HG02970 (cell line): ENCODE data around the gene POLH.

ENCODE experiments used
- ATAC-seq: cut with Tn5 transposase; IDR thresholded peaks from one replicate; pipeline ENCODE4 v1.9.1; 2021; ENCODE audit warnings: mild to moderate bottlenecking, moderate library complexity, moderate number of reproducible peaks; ENCODE audit not compliant: unreplicated experiment, low FRiP score

Gene POLH

DNA sequence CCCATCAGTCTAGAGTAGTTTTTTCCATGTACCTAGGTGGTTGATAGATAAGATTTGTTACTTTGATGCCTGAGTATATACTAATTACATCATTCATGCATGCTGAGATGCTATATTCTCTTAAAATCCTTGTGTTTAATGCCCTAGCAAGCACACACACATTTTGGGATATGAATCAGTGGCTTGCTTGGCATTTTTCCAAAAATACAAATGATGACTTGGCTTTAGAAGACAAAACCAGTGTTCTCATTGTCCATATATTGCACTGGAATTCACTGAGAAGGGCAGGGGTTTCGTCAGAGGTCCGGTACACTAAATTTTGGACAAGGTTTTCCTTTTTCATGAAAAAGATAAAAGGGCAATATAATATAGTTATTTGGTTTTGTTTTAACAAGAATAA is 28.2 kb downstream of the POLH start:
- no peak for ATAC-seq

DNA sequence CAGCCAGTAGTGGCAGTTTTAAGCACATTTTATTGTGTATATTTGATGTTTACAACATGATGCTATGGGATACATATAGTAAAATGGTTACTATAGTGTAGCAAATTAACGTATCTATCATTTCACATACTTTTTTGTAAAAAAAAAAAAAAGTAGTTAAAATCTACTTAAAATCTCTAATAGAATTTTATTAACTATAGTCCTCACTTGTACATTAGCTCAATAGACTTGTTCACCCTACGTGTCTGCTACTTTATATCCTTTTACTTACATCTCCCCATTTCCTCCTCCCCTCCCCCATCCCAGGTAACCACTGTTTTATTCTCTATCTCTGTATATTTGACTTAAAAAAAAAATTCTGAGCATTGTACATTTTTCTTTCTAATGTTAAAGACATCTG is 30.0 kb downstream of the POLH start:
- no peak for ATAC-seq

DNA sequence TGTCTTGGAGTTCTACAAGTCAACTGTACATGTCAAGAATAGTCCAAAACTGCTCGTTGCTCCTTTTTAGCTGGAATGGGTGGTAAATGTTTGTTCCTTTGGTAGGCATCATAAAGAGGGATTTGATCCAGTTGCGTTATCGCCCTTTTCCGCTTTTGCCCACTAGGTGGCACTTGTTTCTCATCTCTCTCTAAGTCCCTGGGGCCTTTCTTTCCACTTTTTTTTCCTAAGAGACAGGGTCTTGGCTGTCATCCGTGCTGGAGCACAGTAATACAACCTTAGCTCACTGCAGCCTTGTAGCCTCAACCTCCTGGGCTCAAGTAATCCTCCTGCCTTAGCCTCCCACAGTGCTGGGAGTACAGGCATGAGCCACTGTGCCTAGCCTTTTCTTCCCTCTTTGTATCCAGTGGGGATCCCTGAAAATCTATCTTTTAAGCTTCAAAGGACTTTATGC is 32.4 kb downstream of the POLH start:
- no peak for ATAC-seq

DNA sequence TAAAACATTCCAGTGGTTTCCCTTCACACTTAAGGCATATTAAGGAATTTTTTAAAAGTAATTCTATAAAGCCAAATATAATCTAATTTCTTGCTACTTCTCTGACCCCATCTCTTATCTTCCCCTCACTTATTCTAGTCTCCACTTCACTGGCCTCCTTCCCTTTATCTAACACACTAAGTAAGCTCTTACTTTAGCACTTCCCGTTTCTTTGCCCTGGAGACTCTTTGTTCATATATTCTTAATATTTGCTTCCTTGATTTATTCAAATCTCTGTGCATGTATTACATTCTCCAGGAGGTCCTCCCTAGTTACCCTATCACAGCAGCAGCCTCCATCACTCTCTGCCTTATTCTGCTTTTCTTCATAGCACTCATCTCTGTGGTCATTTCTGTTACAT is 32.8 kb downstream of the POLH start:
- no peak for ATAC-seq

DNA sequence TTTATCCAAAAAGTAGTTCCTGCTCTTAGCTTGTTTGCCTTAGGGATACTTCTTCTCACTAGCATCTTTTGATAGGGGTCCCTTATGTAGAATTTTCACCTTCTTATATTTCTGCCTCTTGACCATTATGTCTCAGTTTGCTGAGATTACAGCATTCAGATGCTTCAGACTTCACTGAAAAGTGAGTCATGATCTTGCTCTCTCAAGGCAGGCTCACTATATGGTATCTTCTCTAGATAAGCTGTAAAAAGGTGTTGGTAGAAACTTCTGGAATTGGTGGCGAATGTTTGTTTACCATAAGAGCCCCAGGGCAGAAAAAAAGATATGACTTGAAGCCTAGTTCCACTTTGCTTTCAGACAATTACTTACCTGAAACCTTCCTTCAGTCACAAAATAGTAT is 33.4 kb downstream of the POLH start:
- ATAC-seq: no peak

DNA sequence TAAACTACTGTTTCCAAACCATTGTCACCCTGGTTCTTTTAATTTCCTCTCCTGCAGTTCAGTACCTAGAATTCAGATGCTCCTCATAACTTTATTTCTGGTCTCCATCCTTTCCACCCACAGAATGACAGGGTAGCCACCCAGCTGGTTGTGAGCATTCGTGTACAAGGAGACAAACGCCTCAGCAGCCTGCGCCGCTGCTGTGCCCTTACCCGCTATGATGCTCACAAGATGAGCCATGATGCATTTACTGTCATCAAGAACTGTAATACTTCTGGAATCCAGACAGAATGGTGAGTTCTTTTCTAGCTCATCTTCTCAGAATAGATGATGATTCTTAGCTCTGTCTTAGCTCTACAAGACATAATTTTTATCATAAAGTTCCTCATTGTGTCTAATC is 34.4 kb downstream of the POLH start:
- no peak for ATAC-seq

DNA sequence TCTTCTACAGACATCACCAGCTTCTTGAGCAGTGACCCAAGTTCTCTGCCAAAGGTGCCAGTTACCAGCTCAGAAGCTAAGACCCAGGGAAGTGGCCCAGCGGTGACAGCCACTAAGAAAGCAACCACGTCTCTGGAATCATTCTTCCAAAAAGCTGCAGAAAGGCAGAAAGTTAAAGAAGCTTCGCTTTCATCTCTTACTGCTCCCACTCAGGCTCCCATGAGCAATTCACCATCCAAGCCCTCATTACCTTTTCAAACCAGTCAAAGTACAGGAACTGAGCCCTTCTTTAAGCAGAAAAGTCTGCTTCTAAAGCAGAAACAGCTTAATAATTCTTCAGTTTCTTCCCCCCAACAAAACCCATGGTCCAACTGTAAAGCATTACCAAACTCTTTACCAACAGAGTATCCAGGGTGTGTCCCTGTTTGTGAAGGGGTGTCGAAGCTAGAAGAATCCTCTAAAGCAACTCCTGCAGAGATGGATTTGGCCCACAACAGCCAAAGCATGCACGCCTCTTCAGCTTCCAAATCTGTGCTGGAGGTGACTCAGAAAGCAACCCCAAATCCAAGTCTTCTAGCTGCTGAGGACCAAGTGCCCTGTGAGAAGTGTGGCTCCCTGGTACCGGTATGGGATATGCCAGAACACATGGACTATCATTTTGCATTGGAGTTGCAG is 37.9 kb downstream of the POLH start:
- ATAC-seq: no peak

DNA sequence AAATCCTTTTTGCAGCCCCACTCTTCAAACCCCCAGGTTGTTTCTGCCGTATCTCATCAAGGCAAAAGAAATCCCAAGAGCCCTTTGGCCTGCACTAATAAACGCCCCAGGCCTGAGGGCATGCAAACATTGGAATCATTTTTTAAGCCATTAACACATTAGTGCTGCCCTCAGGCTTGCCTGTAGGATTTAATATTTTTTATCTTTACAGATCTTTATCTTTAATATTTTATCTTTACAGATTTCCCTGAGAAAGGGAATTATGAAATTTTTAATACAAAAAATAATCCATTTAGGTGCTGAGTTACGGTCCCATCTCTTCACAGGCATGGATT is 38.4 kb downstream of the POLH start:
- ATAC-seq: no peak

DNA sequence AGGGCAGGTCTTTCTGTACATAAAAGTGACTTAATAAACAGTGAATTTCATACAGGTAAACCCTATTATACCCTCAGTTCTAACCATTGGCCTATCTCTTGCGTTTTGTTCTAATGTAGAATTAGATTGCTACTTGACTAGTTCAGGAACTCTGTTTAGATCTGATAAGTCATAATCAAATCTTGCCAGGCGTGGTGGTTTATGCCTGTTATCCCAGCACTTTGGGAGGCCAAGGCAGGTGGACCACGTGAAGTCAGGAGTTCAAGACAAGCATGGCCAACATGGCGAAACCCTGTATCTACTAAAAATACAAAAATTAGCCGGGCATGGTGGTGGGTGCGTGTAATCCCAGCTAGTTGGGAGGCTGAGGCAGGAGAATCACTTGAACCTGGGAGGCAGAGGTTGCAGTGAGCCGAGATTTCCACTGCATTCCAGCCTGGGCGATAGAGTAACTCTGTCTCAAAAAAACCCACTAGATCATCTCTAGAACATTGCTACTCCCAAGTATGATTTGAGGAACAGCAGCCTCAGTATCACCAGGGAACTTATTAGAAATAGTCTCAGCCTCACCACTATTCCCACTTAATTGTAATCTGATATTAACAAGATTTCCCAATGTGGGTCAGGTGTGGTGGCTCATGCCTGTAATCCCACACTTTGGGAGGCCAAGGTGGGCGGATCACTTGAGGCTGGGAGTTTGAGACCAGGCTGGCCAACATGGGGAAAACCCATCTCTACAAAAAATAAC is 40.9 kb downstream of the POLH start:
- ATAC-seq: no peak

DNA sequence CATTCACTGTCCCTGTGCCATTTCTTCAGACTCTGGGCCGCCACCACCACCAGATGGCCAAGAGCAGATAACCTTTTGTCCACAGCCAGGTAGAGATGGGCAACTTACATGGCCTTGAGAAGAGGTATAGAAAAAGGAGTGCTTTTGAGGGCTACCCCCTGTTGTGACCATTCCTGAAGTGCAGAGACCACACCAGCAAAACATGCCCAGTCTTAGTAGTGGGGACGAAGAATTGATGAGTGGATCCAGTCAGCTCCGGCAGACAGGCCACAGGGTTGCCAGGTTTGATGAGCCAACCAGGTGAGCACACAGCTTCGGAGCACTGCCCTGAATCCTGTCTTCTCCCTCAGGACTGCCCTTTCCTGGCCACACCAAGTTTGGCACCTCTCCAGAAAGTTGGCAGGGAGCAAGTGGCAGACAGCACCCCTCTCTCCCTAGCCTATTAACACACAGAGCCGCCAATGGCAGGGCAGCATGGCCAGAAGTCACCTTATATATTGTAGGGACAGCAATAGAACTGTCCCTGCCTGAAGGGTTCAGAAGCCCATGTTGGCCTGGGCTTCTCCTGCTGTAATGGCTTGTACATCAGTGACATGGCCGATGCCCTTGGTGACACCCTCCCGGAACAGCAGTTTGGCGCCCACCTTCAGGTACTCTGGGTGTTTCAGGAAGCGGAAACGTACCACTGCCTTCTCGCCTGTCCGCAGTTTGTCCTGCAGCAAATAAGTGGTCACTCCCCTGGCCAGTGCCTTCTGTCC is 45.3 kb downstream of the POLH start:
- no peak for ATAC-seq

DNA sequence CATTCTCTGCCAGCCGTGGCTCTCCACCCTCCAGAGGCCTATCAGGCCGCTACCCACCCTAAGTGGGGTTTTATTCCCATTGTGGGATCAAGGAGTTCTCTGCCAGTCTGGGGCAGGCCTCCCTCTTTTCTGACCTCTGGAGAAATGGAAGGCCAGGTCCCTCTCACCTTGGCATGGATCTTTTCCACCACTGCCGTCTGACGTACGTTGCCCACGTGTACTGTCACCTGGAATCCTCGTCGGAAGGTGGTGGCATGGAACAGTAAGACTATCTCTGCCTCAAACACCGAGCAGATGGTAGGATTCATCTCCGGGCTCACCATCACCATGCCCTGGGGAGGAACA is 45.8 kb downstream of the POLH start:
- ATAC-seq: no peak

DNA sequence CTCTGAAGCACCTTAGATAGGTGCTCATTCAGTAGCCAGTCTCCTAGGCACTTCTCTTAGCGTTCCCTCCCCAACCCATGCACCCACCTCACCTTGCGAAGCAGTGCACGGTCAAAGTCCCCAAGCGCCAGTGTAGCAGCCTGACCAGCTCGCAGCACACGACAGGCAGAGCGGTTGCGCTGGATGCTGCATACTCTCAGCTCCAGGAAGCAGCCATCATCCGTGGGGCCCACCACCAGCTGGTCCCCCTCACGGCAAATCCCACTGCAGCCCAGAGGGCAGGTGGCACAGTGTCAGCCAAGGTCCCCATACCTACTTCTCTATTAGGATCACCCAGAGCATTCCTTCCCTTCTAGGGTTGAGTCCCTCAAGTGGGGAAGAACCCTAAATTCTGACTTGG is 46.6 kb downstream of the POLH start:
- ATAC-seq: no peak

DNA sequence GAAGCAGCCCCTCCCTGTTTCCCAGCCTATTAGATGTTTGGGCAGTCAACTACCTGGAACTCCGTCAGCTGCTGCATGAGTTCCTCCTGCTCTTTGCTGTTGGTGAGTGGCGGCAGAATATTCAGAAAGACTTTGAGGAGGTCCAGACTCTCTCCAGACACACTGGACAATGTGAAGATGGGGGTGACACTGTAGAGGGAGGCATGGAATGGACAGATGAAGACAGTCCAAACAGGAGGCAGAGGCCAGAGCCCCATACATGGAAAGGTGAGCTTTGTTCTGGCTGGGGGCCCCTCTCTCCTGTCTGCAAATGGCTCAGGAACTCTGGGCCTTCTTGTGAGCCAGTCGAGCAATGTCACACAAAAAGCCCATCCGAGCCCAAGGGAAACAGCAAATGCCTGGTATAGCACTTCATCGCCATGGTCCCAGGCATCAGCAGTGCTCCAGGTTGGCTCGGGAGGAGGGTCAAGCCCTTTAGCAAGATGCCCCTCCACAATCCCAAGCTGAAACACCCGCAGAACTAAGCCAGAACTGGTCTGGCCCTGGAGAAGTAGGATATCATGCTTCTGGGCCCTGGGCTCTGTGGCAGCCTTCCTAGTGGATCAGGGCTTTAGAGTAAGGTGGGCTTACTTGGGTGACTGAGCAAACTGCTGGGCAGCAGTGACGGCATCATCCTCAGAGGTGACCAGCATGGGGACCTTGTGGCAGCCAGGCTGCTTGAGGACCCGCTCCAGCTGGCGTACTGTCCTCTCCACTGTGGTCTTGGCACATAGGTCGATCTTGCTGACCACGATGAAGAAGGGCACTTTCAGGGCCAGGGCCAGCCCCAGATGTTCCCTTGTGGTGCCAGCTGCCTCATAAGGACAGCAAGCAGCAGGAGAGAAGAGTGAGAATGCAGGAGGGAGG is 48.1 kb downstream of the POLH start:
- no peak for ATAC-seq

DNA sequence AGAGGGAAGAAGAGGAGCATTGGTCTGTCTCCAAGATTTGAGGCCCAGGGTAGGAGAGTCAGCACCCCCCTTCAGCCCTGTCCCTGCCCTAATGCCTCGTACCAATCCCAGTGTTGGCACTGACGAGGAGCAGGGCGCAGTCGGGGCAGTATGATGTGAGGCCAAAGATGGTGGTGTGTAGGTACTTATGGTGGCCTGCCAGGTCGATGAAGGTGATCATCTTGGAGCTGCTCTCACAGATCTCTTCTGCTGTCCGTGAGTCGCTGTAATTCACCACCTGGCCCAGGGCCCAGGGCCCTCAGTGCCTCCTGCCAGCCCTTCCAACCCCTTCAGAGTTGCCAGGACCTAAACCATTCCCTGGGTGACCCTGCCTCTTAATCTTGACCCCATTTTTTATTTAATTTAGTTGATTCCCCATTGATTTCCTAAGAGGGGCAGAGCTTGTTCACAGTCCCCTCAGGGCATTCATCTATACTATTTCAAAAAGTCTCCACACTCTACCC is 48.9 kb downstream of the POLH start:
- ATAC-seq: no peak

DNA sequence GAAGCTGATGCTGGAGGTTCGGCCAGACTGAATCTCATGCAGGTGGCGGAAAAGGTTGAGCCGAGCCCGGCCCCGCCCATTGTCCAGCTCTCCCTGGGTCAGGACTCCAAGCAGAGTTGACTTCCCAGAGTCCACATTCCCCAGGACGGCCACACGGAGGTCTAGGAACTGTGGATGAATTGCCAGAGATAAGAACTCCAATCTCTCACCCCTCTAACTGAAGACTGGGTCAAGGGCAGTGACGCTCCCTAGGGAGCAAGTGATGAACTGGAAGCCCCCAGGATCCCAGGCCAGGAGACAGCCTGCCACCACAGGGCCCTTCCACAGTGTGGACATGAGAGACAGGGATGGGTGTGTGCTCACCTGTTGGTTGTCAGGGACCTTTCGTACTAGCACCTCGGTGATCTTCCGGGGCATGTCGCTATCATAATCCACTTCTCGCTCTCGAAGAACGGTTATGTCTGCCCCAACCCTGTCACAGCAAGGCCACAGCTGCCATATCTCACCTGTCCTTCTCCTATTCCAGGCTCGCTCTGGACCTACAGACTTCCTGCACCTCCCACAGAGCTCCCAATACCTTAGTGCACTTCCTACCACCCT is 49.5 kb downstream of the POLH start:
- no peak for ATAC-seq

DNA sequence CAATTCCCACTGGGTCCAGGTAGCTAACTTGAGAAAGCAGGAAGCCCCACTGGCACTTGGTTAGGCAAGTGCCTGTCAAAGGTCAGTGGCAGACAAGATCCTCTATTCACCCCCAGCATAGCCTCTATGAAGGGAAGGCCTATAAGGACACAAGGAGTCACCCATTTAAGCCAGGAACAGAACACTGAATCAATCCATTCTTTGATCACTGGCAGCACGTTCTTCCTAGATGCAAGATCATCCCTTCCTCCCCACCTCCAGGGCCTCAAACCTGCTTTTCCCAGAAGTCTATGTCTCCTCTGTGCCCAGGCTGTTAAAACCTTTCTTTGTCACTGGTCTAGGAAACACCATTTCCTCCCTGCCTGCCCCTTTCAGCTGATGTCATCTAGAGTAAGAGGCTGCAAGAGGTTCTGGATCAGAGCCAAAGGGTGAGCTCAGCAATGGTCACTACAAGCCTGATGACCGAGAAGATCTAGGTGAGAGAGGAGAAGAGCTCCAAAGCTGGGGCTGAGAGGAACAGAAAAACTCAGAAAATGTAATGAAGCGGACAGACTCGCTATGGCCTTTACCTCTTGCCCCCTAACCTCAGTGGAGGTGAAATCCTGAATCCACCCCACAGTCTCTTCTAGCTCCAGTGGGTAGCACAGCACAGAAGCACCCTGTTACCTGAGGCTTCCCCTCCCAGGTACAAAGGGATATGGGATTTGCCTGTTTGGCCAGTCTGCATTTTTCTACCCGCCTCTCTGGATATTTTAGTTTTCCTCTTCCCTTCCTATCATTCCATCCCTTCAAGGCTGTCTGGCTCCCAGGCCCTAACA is 51.2 kb downstream of the POLH start:
- no peak for ATAC-seq

DNA sequence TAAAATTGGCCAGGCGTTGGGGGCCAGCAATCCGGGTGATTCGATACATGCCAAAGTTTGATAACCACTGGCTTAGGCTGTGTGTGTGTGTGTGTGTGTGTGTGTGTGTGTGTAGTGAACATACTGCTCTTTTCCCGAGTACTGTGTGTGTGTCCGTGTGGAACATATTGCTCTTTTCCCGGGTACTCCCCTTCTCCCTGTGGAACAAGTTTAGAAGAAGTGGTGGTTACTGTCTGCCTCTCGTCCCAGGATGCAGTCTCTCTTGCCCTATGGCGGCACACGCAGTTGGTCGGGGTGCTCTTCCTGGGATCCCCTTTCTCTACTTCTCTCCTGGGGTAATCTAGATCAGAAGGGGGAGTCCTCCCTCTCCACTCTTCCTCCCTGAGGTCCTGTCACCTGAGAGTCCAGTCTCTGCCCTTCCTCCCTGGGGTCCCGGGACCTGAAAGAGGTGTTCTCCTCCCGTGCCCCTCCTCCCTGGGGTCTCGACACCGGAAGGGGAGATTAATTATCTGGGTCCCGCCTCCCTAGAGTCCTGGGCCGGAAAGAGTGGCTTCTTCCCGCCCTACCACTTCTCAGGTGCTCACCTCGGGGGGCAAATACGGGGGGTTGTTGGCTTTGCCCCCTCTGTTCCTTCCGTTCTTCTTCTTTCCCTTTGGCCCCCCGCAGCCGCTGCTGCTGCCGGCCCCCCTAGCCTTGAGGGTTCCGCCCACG is 52.6 kb downstream of the POLH start:
- ATAC-seq: no peak

DNA sequence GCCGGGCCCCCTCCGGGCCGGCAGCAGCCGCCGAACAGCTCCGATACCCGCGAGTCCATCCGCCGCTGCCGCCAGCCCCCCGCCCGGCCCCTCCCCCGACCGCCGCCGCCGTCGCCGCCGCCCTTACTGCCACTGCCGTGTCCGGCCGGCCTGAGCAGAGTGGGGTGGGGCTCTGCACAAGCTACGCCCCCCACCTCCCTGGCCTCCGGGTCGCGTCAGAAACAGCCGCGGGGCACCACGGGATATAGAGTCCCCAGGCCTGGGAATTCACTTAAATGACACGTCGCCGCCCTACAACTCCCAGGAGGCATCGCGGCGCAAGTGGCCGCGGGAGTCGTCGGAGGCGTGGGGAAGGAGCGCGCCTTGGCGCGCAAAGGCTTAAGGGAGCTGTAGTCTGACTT is 53.1 kb downstream of the POLH start, which contains the start of gene GTPBP2:
GTPBP2 (minus strand) TSS at position 161 of the 401 bp plus-strand sequence; CDS start at position 59, 102 bp downstream.
- peak; percentile 75 for ATAC-seq
